ENCODE measurements around the gene COG8. TPM values are rescaled to one million over a fixed set of nuclear protein-coding genes. Genes with fewer than 3 reads are reported as not detected.

The COG8 gene
- total and polyA plus RNA-seq, 2 donors (not counting 3 experiments of a cell fraction or from before 2014, with no cell fraction given): 29.0 to 31.6 TPM

GRCh38 chr16:69373019-69373418 is 33.7 kb upstream of the COG8 start:
- DNase-seq (ENCODE audit: low read depth, low spot score) (no peak), FAIRE-seq (no peak)
- dilution Hi-C loops (cut with MboI; ENCODE audit: extremely low pct_ligation_motif_present, low sequenced_read_pairs): no loop called here
- Histone ChIP-seq H3K9ac (replicated peaks; ENCODE audit: extremely low read depth, insufficient read depth, low read length) (no peak overlapping the region), H2AFZ (ENCODE audit: low read depth, low read length) (no peak overlapping the region), H3K4me1 (ENCODE audit: control insufficient read depth, extremely low read depth, insufficient read depth, low read length) (peaks cover 8% of the 10 kb centered on the region), H4K20me1 (replicated peaks; ENCODE audit: control insufficient read depth, extremely low read depth, insufficient read depth, low read length) (no peaks in the 10 kb centered on the region), H3K36me3 (ENCODE audit: control insufficient read depth in 2 of 2, extremely low read depth in 1 of 2, insufficient read depth in 2 of 2, low read length in 2 of 2) (peaks cover 2 to 9% of the 10 kb centered on the region in 2 experiments), H3K27me3 (ENCODE audit: control insufficient read depth in 2 of 2, insufficient read depth in 2 of 2, low read length in 2 of 2) (no peaks in the 10 kb centered on the region), H3K27ac (ENCODE audit: insufficient read depth, low read depth, low read length) (no peak overlapping the region), H3K4me2 (ENCODE audit: insufficient read depth, low read length) (no peak overlapping the region), H3K4me3 (replicated peaks in 1 of 3; ENCODE audit: insufficient read depth in 1 of 3, low read depth in 1 of 3, low read length in 3 of 3) (no peak overlapping the region), H3K9me3 (replicated peaks; ENCODE audit: control insufficient read depth, insufficient read depth, low read length) (no peaks in the 10 kb centered on the region), H3K9me1 (replicated peaks; ENCODE audit: control insufficient read depth, extremely low read depth, insufficient read depth, low read length) (no peaks in the 10 kb centered on the region), H3K79me2 (ENCODE audit: control insufficient read depth, insufficient read depth, low read length) (no peaks in the 10 kb centered on the region)
- no TSS peak for BruUV-seq (replicated peaks)
- intact Hi-C loops (cut with micrococcal nuclease): no loop called here
- TF ChIP-seq POLR2A (IDR thresholded peaks at IDR 0.05; ENCODE audit: low read depth, low read length) (no peak), MYC (IDR thresholded peaks at IDR 0.05; ENCODE audit: low read depth, low read length) (no peak), JUN (IDR thresholded peaks at IDR 0.05; ENCODE audit: borderline replicate concordance, insufficient read depth, insufficient read length, low read depth) (no peak), EZH2 (IDR thresholded peaks at IDR 0.05; ENCODE audit: borderline replicate concordance, low read depth, low read length, severe bottlenecking) (no peak), FOS (IDR thresholded peaks at IDR 0.05; ENCODE audit: borderline replicate concordance, insufficient read depth, low read length) (no peak), POLR2AphosphoS5 (IDR thresholded peaks at IDR 0.05; ENCODE audit: insufficient read depth, low read depth, low read length) (no peak), GATA2 (IDR thresholded peaks at IDR 0.05; ENCODE audit: insufficient read depth, insufficient read length, low read depth, low read length) (no peak)
- TF ChIP-seq, protein P1, sequence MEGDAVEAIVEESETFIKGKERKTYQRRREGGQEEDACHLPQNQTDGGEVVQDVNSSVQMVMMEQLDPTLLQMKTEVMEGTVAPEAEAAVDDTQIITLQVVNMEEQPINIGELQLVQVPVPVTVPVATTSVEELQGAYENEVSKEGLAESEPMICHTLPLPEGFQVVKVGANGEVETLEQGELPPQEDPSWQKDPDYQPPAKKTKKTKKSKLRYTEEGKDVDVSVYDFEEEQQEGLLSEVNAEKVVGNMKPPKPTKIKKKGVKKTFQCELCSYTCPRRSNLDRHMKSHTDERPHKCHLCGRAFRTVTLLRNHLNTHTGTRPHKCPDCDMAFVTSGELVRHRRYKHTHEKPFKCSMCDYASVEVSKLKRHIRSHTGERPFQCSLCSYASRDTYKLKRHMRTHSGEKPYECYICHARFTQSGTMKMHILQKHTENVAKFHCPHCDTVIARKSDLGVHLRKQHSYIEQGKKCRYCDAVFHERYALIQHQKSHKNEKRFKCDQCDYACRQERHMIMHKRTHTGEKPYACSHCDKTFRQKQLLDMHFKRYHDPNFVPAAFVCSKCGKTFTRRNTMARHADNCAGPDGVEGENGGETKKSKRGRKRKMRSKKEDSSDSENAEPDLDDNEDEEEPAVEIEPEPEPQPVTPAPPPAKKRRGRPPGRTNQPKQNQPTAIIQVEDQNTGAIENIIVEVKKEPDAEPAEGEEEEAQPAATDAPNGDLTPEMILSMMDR (IDR thresholded peaks at IDR 0.05; ENCODE audit: extremely low read depth in 1 of 2, insufficient read depth in 1 of 2, low read depth in 1 of 2, low read length in 2 of 2): no peak
- TF ChIP-seq, protein P2, sequence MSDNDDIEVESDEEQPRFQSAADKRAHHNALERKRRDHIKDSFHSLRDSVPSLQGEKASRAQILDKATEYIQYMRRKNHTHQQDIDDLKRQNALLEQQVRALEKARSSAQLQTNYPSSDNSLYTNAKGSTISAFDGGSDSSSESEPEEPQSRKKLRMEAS (IDR thresholded peaks at IDR 0.05; ENCODE audit: insufficient read depth, insufficient read length): no peak
- ChIA-PET CTCF (interaction anchor here (0.9 to 1.4 kb wide), 2 partner anchors 9 to 23 kb away, joined by 3 to 4 read pairs; no protein-coding TSS in a partner anchor), POLR2A (no interaction called here)

All from endothelial cell of umbilical vein (primary cell).